ENCODE results near the gene NBPF26.
"Not testable (repeated sequence)": the region's sequence is repeated elsewhere in the genome, so short reads cannot be mapped to it uniquely, and the experiment has no call there.

NBPF26 gene

GRCh38 chr1:120723715-120724402 is at the start of gene NBPF26:
TSS of gene NBPF26 (plus strand) at chr1:120723945.
- POLR2A ChIA-PET; CTCF ChIA-PET; H3K9me3 ChIP-seq (ENCODE audit: control insufficient read depth, insufficient read depth, low read depth, low read length); H3K27ac ChIP-seq (ENCODE audit: extremely low read depth, low read depth, low read length); H3K4me3 ChIP-seq (ENCODE audit: low read depth, low read length); H3K36me3 ChIP-seq (ENCODE audit: control insufficient read depth in 2 of 2, insufficient read depth in 1 of 2, low read length in 2 of 2); H3K4me1 ChIP-seq (ENCODE audit: control insufficient read depth, insufficient read depth, low read length): not testable (repeated sequence)

DNA sequence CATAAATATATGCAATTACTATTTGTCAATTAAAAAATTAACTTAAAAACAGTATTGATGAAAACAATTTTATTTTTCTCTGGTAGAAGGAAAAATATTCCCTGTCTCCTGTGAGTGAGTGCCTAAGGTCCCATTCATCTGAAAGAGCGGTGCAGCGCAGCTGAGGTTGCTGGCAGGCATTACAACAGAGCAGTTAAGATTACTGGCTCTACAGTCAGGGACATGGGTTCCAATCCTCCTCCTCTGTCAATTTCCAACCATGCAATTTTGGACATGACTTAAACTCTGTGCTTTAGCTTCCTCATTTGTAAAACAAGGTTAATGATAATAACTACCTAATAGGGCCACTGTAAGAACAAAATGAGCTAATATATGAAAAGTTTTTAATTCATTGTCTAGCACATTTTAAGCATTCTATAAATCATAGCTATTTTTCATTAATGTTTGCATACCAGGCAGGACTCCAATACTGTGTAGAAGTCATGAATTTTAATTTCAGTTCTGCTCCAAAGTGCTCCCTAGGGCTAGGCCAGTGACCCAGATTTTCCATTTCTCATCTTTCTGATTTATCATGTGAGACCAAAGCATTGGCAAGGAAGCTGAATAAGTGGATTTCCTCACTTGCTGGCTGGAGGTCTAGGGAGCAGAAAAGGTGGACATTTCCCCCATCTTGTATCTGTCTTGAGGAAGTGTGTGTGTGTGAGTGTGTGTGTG is 43.5 kb upstream of the NBPF26 start:
- H3K4me1 ChIP-seq (ENCODE audit: control insufficient read depth, insufficient read depth, low read length); H3K36me3 ChIP-seq (ENCODE audit: control insufficient read depth in 2 of 2, insufficient read depth in 1 of 2, low read length in 2 of 2); H3K9me3 ChIP-seq (ENCODE audit: control insufficient read depth, insufficient read depth, low read depth, low read length); POLR2A ChIA-PET; H3K27ac ChIP-seq (ENCODE audit: extremely low read depth, low read depth, low read length); CTCF ChIA-PET; H3K4me3 ChIP-seq (ENCODE audit: low read depth, low read length): not testable (repeated sequence)

GRCh38 chr1:120680938-120681337 is 42.8 kb upstream of the NBPF26 start:
- CTCF ChIA-PET; H3K36me3 ChIP-seq (ENCODE audit: control insufficient read depth in 2 of 2, insufficient read depth in 1 of 2, low read length in 2 of 2); H3K4me1 ChIP-seq (ENCODE audit: control insufficient read depth, insufficient read depth, low read length); H3K27ac ChIP-seq (ENCODE audit: extremely low read depth, low read depth, low read length); H3K4me3 ChIP-seq (ENCODE audit: low read depth, low read length); H3K9me3 ChIP-seq (ENCODE audit: control insufficient read depth, insufficient read depth, low read depth, low read length); POLR2A ChIA-PET: not testable (repeated sequence)

GRCh38 chr1:120684397-120684796 is 39.3 kb upstream of the NBPF26 start:
- H3K36me3 ChIP-seq (ENCODE audit: control insufficient read depth in 2 of 2, insufficient read depth in 1 of 2, low read length in 2 of 2); POLR2A ChIA-PET; H3K9me3 ChIP-seq (ENCODE audit: control insufficient read depth, insufficient read depth, low read depth, low read length); H3K4me1 ChIP-seq (ENCODE audit: control insufficient read depth, insufficient read depth, low read length); CTCF ChIA-PET; H3K4me3 ChIP-seq (ENCODE audit: low read depth, low read length); H3K27ac ChIP-seq (ENCODE audit: extremely low read depth, low read depth, low read length): not testable (repeated sequence)

DNA sequence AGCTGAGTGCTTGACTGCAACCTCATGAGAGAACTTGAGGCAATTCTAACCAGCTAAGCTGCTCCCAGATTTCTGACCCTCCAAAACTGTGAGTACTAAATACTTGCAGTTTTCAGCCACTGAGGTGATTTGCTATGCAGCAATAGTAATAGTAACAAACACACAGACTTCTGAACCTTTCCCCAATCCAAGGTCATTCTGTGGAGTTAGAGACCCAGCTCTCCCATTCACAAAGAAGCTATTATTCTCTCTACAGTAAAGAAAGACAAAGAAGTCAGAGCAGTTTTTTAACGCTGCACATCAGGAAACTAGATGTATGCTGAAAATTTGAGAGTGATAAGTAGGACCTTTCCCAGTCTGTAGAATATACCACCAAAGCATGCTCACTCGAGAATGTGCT is 38.1 kb upstream of the NBPF26 start:
- H3K4me3 ChIP-seq (ENCODE audit: low read depth, low read length); H3K9me3 ChIP-seq (ENCODE audit: control insufficient read depth, insufficient read depth, low read depth, low read length); H3K36me3 ChIP-seq (ENCODE audit: control insufficient read depth in 2 of 2, insufficient read depth in 1 of 2, low read length in 2 of 2); H3K27ac ChIP-seq (ENCODE audit: extremely low read depth, low read depth, low read length); POLR2A ChIA-PET; CTCF ChIA-PET; H3K4me1 ChIP-seq (ENCODE audit: control insufficient read depth, insufficient read depth, low read length): not testable (repeated sequence)

DNA sequence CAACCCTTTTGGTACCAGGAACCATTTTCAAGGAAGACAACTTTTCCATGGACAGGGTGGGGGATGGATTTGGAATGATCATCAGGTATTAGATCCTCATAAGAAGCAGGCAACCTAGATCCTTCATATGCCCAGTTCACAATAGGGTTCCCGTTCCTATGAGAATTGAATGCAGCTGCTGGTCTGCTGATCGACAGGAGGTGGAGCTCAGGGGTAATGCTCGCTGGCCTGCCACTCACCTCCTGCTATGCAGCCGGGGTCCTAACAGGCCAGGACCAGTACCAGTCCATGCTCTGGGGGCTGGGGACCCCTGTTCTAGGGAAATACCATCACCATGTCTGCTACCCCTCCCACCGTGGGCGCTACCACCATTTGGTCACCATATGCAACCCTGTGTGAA is 36.5 kb upstream of the NBPF26 start:
- H3K4me1 ChIP-seq (ENCODE audit: control insufficient read depth, insufficient read depth, low read length); CTCF ChIA-PET; H3K9me3 ChIP-seq (ENCODE audit: control insufficient read depth, insufficient read depth, low read depth, low read length); H3K4me3 ChIP-seq (ENCODE audit: low read depth, low read length); POLR2A ChIA-PET; H3K36me3 ChIP-seq (ENCODE audit: control insufficient read depth in 2 of 2, insufficient read depth in 1 of 2, low read length in 2 of 2); H3K27ac ChIP-seq (ENCODE audit: extremely low read depth, low read depth, low read length): not testable (repeated sequence)

GRCh38 chr1:120700807-120701562 is 22.8 kb upstream of the NBPF26 start:
- H3K4me3 ChIP-seq (ENCODE audit: low read depth, low read length) = peak overlapping the region; percentile 15; the same call in 1 of the 2 replicates
- CTCF ChIA-PET; H3K36me3 ChIP-seq (ENCODE audit: control insufficient read depth in 2 of 2, insufficient read depth in 1 of 2, low read length in 2 of 2); H3K27ac ChIP-seq (ENCODE audit: extremely low read depth, low read depth, low read length); H3K4me1 ChIP-seq (ENCODE audit: control insufficient read depth, insufficient read depth, low read length); POLR2A ChIA-PET; H3K9me3 ChIP-seq (ENCODE audit: control insufficient read depth, insufficient read depth, low read depth, low read length): not testable (repeated sequence)

DNA sequence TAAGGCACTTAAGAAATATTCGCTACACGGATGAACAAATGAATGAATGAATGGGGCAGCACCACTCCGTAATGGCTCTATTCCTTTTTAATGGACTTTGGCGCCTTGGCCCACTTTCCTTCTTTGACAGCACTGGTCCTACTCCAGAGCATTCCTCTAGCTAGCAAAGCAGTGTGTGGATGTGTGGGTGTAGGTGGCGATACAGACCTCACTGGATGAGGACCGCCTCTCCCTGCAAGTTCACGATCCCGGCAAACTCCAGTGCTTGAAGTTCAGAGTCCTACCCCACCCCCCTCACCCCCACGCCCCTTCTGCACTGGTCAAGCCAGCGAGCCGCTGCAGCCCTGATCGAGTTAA is 409 bp upstream of the NBPF26 start:
- H3K4me3 ChIP-seq (ENCODE audit: low read depth, low read length); H3K27ac ChIP-seq (ENCODE audit: extremely low read depth, low read depth, low read length); H3K36me3 ChIP-seq (ENCODE audit: control insufficient read depth in 2 of 2, insufficient read depth in 1 of 2, low read length in 2 of 2); H3K9me3 ChIP-seq (ENCODE audit: control insufficient read depth, insufficient read depth, low read depth, low read length); CTCF ChIA-PET; POLR2A ChIA-PET; H3K4me1 ChIP-seq (ENCODE audit: control insufficient read depth, insufficient read depth, low read length): not testable (repeated sequence)

GRCh38 chr1:120724507-120724906 is 762 bp downstream of the NBPF26 start:
- CTCF ChIA-PET; H3K4me3 ChIP-seq (ENCODE audit: low read depth, low read length): not testable (repeated sequence)

GRCh38 chr1:120728811-120729210 is 5.1 kb downstream of the NBPF26 start:
- H3K9me3 ChIP-seq (ENCODE audit: control insufficient read depth, insufficient read depth, low read depth, low read length); POLR2A ChIA-PET; H3K4me3 ChIP-seq (ENCODE audit: low read depth, low read length); CTCF ChIA-PET; H3K27ac ChIP-seq (ENCODE audit: extremely low read depth, low read depth, low read length); H3K36me3 ChIP-seq (ENCODE audit: control insufficient read depth in 2 of 2, insufficient read depth in 1 of 2, low read length in 2 of 2); H3K4me1 ChIP-seq (ENCODE audit: control insufficient read depth, insufficient read depth, low read length): not testable (repeated sequence)

More at GRCh38 chr1:120724507-120724906, 762 bp downstream of the NBPF26 start:
- H3K27ac ChIP-seq (ENCODE audit: extremely low read depth, low read depth, low read length); H3K36me3 ChIP-seq (ENCODE audit: control insufficient read depth in 2 of 2, insufficient read depth in 1 of 2, low read length in 2 of 2); H3K4me1 ChIP-seq (ENCODE audit: control insufficient read depth, insufficient read depth, low read length); POLR2A ChIA-PET; H3K9me3 ChIP-seq (ENCODE audit: control insufficient read depth, insufficient read depth, low read depth, low read length): not testable (repeated sequence)

GRCh38 chr1:120769090-120769489 is 45.3 kb downstream of the NBPF26 start:
- CTCF ChIA-PET; H3K36me3 ChIP-seq (ENCODE audit: control insufficient read depth in 2 of 2, insufficient read depth in 1 of 2, low read length in 2 of 2); H3K4me3 ChIP-seq (ENCODE audit: low read depth, low read length); H3K4me1 ChIP-seq (ENCODE audit: control insufficient read depth, insufficient read depth, low read length); H3K27ac ChIP-seq (ENCODE audit: extremely low read depth, low read depth, low read length); H3K9me3 ChIP-seq (ENCODE audit: control insufficient read depth, insufficient read depth, low read depth, low read length); POLR2A ChIA-PET: not testable (repeated sequence)

All from HEK293 (cell line).